Measurements from ENCODE around the gene NXT1. TPM values are rescaled to one million over a fixed set of nuclear protein-coding genes. Genes with fewer than 3 reads are reported as not detected.

Gene NXT1
- total RNA-seq, 2 experiments from 2014 or later: 31.9 to 36.9 TPM

DNA sequence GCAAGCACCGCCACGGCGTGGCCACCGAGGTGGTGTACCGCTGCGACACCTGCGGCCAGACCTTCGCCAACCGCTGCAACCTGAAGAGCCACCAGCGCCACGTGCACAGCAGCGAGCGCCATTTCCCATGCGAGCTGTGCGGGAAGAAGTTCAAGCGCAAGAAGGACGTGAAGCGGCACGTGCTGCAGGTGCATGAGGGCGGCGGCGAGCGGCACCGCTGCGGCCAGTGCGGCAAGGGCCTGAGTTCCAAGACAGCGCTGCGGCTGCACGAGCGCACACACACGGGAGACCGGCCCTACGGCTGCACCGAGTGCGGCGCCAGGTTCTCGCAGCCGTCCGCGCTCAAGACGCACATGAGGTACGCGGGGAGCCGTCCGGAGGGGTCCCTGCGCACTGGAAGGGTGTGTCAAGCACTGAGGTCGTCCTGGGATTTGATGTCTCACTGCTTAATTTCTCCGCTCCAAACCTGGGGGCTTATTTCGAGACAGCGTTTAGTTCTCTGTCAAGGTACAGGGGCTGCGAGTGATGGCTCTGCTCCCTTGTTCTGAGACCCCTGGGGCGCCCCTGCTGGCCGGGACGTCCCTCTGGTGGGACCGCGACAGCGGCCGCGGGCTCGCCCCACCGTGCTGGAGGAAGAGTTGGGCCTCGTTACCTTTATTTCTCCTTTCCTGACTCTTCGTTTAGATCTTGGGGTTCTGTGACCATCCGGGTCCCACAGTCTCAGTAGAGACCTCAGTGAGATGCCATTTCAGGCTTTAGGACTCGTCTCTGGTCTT lies 15.0 kb downstream of the NXT1 start:
- no peaks in the 10 kb centered on the region for H3K9me3 Mint-ChIP-seq
- peaks cover 29% of the 10 kb centered on the region for H3K36me3 Mint-ChIP-seq (ENCODE audit: low read depth)
- no peak for DNase-seq
- peaks cover 51% of the 10 kb centered on the region for H3K4me1 Mint-ChIP-seq (ENCODE audit: low read depth)
- no peaks in the 10 kb centered on the region for H3K27me3 Mint-ChIP-seq (ENCODE audit: low read depth)
- intact Hi-C loops (cut with micrococcal nuclease): loop anchor here (1.0 to 10.0 kb wide), 4 partner anchors 34 to 1869 kb away; partner anchors contain the start of gene ACSS1
- CTCF ChIA-PET: no interaction called here
- H3K27ac Mint-ChIP-seq: no peak overlapping the region
- H3K4me3 Mint-ChIP-seq: no peak overlapping the region

- Mint-ChIP-seq H3K4me3 (peak overlapping the region; percentile 34), H3K4me1 (ENCODE audit: low read depth) (peaks cover 48% of the 10 kb centered on the region), H3K36me3 (ENCODE audit: low read depth) (peaks cover 29% of the 10 kb centered on the region), H3K27me3 (ENCODE audit: low read depth) (no peaks in the 10 kb centered on the region), H3K9me3 (no peaks in the 10 kb centered on the region), H3K27ac (peak overlapping the region; percentile 56)
- CTCF ChIA-PET: interaction anchor here (0.6 to 1.1 kb wide), 3 partner anchors 16 to 238 kb away, joined by 3 to 6 read pairs (median 4); partner anchors contain the start of gene NXT1
- intact Hi-C loops (cut with micrococcal nuclease): loop anchor here (1.0 to 10.0 kb wide), 4 partner anchors 33 to 1868 kb away; partner anchors contain the start of gene ACSS1
- no peak for DNase-seq
Measured at GRCh38 chr20:23366384-23366783, 15.8 kb downstream of the NXT1 start.

DNA sequence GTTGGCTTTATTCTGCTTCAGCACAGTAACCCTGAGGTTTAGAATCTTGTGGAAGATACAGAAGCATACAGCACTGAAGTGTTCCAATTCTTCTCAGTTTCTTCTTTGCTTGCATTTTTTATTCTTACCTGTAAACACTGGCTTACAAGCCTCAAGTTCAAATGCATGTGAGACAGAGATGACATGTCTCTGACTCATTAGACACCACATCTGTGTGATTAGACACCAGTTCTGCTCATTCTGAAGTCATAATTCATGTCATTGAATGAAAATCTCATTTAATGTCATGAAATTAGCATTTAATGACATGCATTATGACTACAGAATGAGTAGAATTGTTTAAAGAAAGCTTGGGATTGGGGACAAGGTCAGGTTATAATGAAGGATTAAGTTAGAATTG lies 17.2 kb downstream of the NXT1 start:
- peaks cover 48% of the 10 kb centered on the region for H3K4me1 Mint-ChIP-seq (ENCODE audit: low read depth)
- H3K9me3 Mint-ChIP-seq: no peaks in the 10 kb centered on the region
- no peaks in the 10 kb centered on the region for H3K27me3 Mint-ChIP-seq (ENCODE audit: low read depth)
- intact Hi-C loops (cut with micrococcal nuclease): loop anchor here (1.0 to 10.0 kb wide), 5 partner anchors 17 to 1867 kb away; partner anchors contain the start of genes ACSS1, NAPB and NXT1
- no peak overlapping the region for H3K27ac Mint-ChIP-seq
- no peak for DNase-seq
- peaks cover 29% of the 10 kb centered on the region for H3K36me3 Mint-ChIP-seq (ENCODE audit: low read depth)
- H3K4me3 Mint-ChIP-seq: no peak overlapping the region
- CTCF ChIA-PET: no interaction called here

DNA sequence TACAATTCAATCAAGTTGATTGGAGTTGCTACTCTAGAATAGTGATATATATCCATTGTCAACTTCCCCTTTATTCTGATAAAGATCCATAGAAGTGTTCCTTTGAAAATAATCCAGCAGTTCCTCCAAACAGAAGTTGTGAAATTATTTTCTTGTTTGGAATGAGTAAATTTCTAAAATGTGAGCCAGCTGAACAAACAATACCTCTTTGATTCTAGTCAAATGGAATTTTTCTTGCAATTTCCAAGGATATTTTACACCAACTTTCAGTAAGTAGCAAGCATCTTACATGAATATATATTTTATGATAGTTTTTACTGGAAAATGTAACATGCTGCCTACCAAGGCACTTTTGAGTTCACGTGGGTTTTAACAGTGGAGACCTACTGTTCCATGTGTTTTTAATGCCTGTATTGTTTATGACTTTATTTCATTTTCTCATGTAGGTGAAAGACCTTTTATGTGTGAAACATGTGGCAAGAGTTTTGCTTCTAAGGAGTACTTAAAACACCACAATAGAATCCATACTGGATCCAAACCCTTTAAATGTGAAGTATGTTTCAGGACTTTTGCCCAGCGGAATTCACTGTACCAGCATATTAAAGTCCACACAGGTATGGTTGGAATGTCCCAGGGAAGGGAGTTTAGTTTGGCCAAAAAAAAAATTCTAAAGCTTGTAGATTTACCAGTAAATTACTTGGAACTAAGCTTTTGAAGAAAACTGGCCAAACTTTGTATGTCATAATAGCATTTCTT lies 17.9 kb downstream of the NXT1 start:
- no peak for DNase-seq
- no peak overlapping the region for H3K4me3 Mint-ChIP-seq
- H3K9me3 Mint-ChIP-seq: no peaks in the 10 kb centered on the region
- no peak overlapping the region for H3K27ac Mint-ChIP-seq
- intact Hi-C loops (cut with micrococcal nuclease): loop anchor here (2.0 to 10.0 kb wide), 3 partner anchors 48 to 1866 kb away; partner anchors contain the start of gene ACSS1
- H3K36me3 Mint-ChIP-seq (ENCODE audit: low read depth): peaks cover 25% of the 10 kb centered on the region
- CTCF ChIA-PET: no interaction called here
- no peaks in the 10 kb centered on the region for H3K27me3 Mint-ChIP-seq (ENCODE audit: low read depth)
- H3K4me1 Mint-ChIP-seq (ENCODE audit: low read depth): peaks cover 41% of the 10 kb centered on the region

DNA sequence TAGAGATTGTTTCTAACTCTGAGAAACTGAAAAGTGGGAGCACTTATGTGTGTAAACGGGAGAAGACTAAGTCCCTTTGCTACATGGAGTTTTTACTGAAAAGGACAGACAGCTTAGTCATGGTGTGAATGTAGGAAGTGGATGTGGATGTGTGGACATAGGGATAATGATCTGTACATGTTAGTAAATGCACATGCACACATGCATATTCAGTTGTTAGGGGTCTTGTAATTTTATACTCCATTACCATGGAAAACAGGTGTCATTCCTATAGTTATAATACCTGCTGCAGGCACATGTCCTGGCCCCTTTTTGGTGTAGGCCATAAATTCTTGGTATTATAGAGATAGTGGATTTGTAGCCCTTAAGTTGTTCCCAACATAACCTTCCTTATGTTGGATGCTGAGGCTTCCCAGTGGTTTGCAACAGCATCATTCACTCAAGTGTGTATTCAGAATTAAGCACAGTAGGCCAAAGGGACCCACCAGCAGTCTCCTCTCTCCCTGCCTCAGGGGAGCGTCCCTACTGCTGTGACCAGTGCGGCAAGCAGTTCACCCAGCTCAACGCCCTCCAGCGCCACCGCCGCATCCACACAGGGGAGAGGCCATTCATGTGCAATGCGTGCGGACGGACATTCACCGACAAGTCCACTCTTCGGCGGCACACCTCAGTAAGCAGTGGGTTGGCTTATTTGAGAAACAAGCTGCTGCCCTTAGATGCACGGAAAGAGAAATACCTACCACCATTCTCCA lies 18.7 kb downstream of the NXT1 start:
- no peak overlapping the region for H3K27ac Mint-ChIP-seq
- H3K4me3 Mint-ChIP-seq: no peak overlapping the region
- peaks cover 28% of the 10 kb centered on the region for H3K36me3 Mint-ChIP-seq (ENCODE audit: low read depth)
- H3K27me3 Mint-ChIP-seq (ENCODE audit: low read depth): no peaks in the 10 kb centered on the region
- intact Hi-C loops (cut with micrococcal nuclease): loop anchor here (2.0 to 10.0 kb wide), 3 partner anchors 48 to 1866 kb away; partner anchors contain the start of gene ACSS1
- H3K4me1 Mint-ChIP-seq (ENCODE audit: low read depth): peaks cover 35% of the 10 kb centered on the region
- DNase-seq: no peak
- CTCF ChIA-PET: no interaction called here
- H3K9me3 Mint-ChIP-seq: no peaks in the 10 kb centered on the region

DNA sequence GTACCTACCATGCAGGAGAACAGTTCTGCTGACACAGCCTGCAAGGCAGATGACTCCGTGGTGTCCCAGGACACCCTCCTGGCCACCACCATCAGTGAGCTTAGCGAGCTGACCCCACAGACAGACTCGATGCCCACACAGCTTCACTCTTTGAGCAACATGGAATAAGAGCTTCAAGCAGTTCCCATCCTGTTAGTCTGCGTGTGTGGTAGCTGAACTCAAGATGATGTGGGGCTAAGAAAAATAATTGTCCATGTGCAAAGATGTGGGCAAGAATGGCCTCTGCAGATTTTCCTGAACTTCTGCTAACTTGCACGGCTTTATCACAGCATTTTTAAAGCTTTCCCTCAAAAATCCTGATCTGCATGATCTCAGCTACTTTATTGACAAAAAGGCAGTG lies 19.7 kb downstream of the NXT1 start:
- no peak for DNase-seq
- intact Hi-C loops (cut with micrococcal nuclease): no loop called here
- H3K27me3 Mint-ChIP-seq (ENCODE audit: low read depth): no peaks in the 10 kb centered on the region
- CTCF ChIA-PET: no interaction called here
- no peak overlapping the region for H3K27ac Mint-ChIP-seq
- peaks cover 25% of the 10 kb centered on the region for H3K4me1 Mint-ChIP-seq (ENCODE audit: low read depth)
- no peak overlapping the region for H3K4me3 Mint-ChIP-seq
- no peaks in the 10 kb centered on the region for H3K9me3 Mint-ChIP-seq
- H3K36me3 Mint-ChIP-seq (ENCODE audit: low read depth): peaks cover 23% of the 10 kb centered on the region

DNA sequence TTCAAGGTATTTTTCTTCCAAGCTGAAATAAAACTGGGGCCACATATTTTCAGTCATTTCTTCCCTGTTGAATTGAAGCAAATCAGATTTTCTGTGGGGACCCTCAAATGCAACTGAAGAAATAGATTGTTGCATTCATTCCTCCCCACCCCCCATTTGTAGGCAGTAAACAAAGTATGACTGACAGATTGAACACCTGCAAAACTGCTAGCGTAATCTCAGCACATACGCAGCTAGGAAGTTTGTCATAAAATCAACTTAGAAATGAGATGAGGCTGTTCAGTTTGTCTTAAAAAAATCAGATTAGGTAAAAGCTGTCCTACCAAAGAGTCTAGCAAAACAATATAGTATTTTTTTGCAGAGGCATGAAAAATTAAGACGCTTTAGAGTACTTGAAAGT lies 20.3 kb downstream of the NXT1 start:
- Mint-ChIP-seq H3K36me3 (ENCODE audit: low read depth) (peaks cover 28% of the 10 kb centered on the region), H3K9me3 (no peaks in the 10 kb centered on the region), H3K27me3 (ENCODE audit: low read depth) (no peaks in the 10 kb centered on the region), H3K4me1 (ENCODE audit: low read depth) (peaks cover 28% of the 10 kb centered on the region), H3K4me3 (no peak overlapping the region), H3K27ac (no peak overlapping the region)
- intact Hi-C loops (cut with micrococcal nuclease): no loop called here
- no peak for DNase-seq
- CTCF ChIA-PET: no interaction called here

DNA sequence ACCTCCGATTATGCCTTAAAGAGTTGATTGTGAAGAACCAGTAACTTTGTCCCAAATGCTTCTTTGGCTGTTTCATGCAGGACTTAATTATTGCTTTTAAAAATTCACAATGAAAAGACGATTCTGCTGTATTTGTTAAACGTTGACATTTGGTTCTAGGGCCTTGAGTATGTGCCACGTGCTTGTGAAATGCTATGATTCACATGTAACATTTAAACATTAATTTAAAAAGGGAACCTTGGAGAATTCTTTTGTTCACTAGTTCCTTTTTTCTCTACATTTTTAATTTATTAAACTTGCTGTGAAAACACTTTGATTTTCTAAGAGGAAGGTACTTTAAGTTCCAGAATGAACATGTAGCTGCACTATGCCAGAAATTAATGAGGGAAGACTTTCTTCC lies 20.9 kb downstream of the NXT1 start:
- Mint-ChIP-seq H3K4me3 (no peak overlapping the region), H3K27ac (no peak overlapping the region), H3K27me3 (ENCODE audit: low read depth) (no peaks in the 10 kb centered on the region), H3K36me3 (ENCODE audit: low read depth) (peaks cover 31% of the 10 kb centered on the region), H3K4me1 (ENCODE audit: low read depth) (peaks cover 23% of the 10 kb centered on the region), H3K9me3 (no peaks in the 10 kb centered on the region)
- no peak for DNase-seq
- intact Hi-C loops (cut with micrococcal nuclease): no loop called here
- CTCF ChIA-PET: no interaction called here

DNA sequence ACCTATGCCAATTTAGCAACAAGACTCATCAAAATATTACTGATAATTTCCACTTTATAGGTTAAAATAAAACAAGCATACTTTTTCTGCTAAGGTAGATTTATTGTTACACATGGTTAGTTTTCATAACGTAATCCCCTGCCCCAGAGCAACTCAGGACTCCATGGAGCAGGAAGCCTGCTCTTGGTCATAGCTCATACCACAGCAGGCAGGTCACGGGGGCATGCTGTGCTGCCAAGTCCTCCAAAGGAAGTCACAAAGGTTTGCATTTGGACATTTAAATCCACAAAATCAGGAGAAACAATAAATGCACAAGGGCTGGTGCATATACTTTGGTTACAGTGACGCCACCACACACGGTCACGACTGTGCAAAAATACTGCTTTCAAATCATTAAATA lies 23.9 kb downstream of the NXT1 start:
- CTCF ChIA-PET: interaction anchor here (0.6 kb wide), 1 partner anchor 10 kb away, joined by 3 read pairs; no protein-coding TSS in a partner anchor
- intact Hi-C loops (cut with micrococcal nuclease): no loop called here
- Mint-ChIP-seq H3K9me3 (no peaks in the 10 kb centered on the region), H3K27ac (no peak overlapping the region), H3K27me3 (ENCODE audit: low read depth) (no peaks in the 10 kb centered on the region), H3K4me1 (ENCODE audit: low read depth) (peaks cover 5% of the 10 kb centered on the region), H3K36me3 (ENCODE audit: low read depth) (peaks cover 36% of the 10 kb centered on the region), H3K4me3 (no peak overlapping the region)
- DNase-seq: no peak

- Mint-ChIP-seq H3K4me3 (no peak overlapping the region), H3K9me3 (no peaks in the 10 kb centered on the region), H3K27me3 (ENCODE audit: low read depth) (no peaks in the 10 kb centered on the region), H3K27ac (peak overlapping the region; percentile 32), H3K4me1 (ENCODE audit: low read depth) (peaks cover 5% of the 10 kb centered on the region), H3K36me3 (ENCODE audit: low read depth) (peaks cover 29% of the 10 kb centered on the region)
- CTCF ChIA-PET: no interaction called here
- intact Hi-C loops (cut with micrococcal nuclease): no loop called here
- no peak for DNase-seq
Measured at GRCh38 chr20:23375827-23376226, 25.2 kb downstream of the NXT1 start.

- intact Hi-C loops (cut with micrococcal nuclease): no loop called here
- DNase-seq: no peak
- H3K36me3 Mint-ChIP-seq (ENCODE audit: low read depth): peaks cover 40% of the 10 kb centered on the region
- CTCF ChIA-PET: no interaction called here
- H3K4me3 Mint-ChIP-seq: no peak overlapping the region
- no peaks in the 10 kb centered on the region for H3K27me3 Mint-ChIP-seq (ENCODE audit: low read depth)
- H3K9me3 Mint-ChIP-seq: no peaks in the 10 kb centered on the region
- peaks cover 5% of the 10 kb centered on the region for H3K4me1 Mint-ChIP-seq (ENCODE audit: low read depth)
- H3K27ac Mint-ChIP-seq: no peak overlapping the region
Measured at GRCh38 chr20:23379772-23380171, 29.2 kb downstream of the NXT1 start.

DNA sequence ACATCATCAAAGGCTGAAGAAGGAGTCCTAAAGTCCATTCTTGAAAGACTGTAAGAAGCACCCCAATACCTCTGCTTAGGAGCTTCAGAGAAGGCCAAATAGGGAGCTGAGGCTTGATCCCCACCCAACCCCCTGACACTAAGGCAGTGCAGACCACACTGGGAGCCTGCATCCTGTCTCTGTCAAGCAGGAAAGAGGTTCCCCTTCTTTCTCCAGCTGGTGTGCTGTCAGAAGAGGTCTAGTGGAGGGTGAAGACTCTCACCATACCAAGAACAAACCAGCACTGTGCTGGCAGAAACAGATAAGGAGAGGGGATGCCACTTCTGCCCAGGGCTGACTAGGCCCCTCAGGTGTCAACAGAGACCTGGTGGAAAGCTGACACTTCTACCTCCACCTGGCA lies 31.3 kb downstream of the NXT1 start:
- Mint-ChIP-seq H3K4me1 (ENCODE audit: low read depth) (no peaks in the 10 kb centered on the region), H3K4me3 (no peak overlapping the region), H3K9me3 (no peaks in the 10 kb centered on the region), H3K27ac (no peak overlapping the region), H3K36me3 (ENCODE audit: low read depth) (peaks cover 27% of the 10 kb centered on the region), H3K27me3 (ENCODE audit: low read depth) (no peaks in the 10 kb centered on the region)
- CTCF ChIA-PET: no interaction called here
- DNase-seq: no peak
- intact Hi-C loops (cut with micrococcal nuclease): no loop called here
